Measurements from ENCODE around the gene NPR3.

- no peak for TF ChIP-seq CTCF (IDR thresholded peaks at IDR 0.05)
- no peak for TF ChIP-seq POLR2A (IDR thresholded peaks at IDR 0.05)
- no peak for TF ChIP-seq EP300 (IDR thresholded peaks at IDR 0.05)
Observed at GRCh38 chr5:32839106-32839505, 128.0 kb downstream of the NPR3 start.

All from ovary (tissue), 3 donors.